ENCODE results near the gene RAB22A. TPM values are rescaled to one million over a fixed set of nuclear protein-coding genes. Genes with fewer than 3 reads are reported as not detected.

The RAB22A gene
- total and polyA plus RNA-seq, 9 of the 15 experiments (the other 6 are each of a cell fraction or from before 2014, with no cell fraction given) = 1.1 to 8.0 (median 6.7) TPM

DNA sequence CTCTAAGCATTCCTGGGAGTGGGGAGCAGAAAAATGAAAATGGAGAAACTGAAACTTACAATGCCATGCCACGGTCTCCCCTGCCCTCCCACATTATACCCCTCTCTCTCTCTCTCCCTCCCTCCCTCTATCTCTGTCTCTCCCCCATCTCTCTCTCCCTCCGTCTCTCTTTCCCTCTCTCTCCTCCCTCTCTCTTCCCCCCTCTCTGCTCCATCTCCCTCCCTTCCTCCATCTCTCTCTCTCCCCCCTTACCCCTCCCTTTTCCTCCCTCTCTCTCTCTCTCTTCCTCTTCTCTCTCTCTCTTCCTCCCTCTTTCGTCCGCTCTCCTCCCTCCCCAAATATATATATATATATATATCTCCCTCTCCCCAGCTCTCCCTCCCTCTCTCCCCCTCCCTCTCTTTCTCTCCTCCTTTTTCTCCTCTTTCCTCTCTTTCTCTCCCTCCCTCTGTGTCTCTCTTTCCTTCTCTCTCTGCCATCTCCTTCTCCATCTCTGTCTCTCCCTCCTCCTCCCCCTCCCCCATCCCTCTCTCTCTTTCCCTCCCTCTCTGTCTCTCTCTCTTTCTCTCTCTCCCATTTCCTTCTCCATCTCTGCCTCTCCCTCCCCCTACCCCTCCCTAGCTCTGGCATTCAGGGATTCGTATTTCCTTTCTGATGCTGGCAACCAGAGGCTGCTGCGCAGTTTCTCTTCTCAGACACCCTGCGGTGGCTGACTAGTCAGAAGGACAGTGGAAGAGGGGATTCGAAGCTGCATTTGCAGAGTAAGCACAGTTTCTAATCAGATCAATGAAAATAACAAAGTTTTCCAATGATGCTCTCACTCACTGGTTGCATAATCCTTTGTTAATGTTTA, 65.6 kb downstream of the RAB22A start (continued):
- TF ChIP-seq, protein P1, sequence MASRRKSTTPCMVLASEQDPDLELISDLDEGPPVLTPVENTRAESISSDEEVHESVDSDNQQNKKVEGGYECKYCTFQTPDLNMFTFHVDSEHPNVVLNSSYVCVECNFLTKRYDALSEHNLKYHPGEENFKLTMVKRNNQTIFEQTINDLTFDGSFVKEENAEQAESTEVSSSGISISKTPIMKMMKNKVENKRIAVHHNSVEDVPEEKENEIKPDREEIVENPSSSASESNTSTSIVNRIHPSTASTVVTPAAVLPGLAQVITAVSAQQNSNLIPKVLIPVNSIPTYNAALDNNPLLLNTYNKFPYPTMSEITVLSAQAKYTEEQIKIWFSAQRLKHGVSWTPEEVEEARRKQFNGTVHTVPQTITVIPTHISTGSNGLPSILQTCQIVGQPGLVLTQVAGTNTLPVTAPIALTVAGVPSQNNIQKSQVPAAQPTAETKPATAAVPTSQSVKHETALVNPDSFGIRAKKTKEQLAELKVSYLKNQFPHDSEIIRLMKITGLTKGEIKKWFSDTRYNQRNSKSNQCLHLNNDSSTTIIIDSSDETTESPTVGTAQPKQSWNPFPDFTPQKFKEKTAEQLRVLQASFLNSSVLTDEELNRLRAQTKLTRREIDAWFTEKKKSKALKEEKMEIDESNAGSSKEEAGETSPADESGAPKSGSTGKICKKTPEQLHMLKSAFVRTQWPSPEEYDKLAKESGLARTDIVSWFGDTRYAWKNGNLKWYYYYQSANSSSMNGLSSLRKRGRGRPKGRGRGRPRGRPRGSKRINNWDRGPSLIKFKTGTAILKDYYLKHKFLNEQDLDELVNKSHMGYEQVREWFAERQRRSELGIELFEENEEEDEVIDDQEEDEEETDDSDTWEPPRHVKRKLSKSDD (conservative IDR thresholded peaks at IDR 0.05; ENCODE audit: low read length) = no peak
- TF ChIP-seq MEF2D (tag; conservative IDR thresholded peaks at IDR 0.05; ENCODE audit: low read depth) = 0 out of 2 replicates have a peak, but pooled peaks have one; percentile 26
- peak; percentile 43; the same call in 1 of the 2 replicates for TF ChIP-seq ELF4 (CRISPR knock-in tag; IDR thresholded peaks at IDR 0.05)

DNA sequence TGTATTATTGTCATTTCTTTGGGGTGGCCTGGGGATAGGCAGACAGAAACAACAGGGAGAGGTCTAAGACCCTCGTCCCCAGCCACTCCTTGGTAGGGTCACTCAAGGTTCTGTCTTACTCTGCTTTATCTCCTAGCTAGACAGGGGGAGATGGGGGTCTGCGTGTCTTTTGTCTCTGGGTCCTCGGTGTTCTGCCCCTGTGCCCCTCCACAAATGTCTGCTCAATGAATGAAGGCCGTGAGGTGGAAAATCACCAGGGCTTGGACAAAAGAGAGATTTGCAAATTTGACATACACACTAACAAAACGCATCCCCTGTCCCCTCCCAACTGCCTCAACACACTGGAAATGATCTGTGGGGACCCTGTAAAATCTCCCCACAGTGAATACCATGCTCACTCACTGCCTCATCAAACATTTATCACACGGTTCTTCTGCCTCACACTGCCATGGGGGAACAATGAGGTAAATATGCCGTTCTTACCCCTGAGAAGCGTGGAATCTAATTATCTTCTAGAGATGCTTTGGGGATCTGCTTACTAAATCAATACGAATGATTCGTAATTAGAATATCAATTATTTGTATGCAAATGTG, 66.3 kb downstream of the RAB22A start:
- no peak for TF ChIP-seq PURB (CRISPR knock-in tag; IDR thresholded peaks at IDR 0.05; ENCODE audit: low read depth)
- no peak for TF ChIP-seq ZNF408 (CRISPR knock-in tag; IDR thresholded peaks at IDR 0.05; ENCODE audit: low read depth)
- TF ChIP-seq HSF4 (CRISPR knock-in tag; IDR thresholded peaks at IDR 0.05; ENCODE audit: borderline replicate concordance) = no peak
- no peak for TF ChIP-seq SUPT5H (IDR thresholded peaks at IDR 0.05)
- no peak for TF ChIP-seq RBBP5 (IDR thresholded peaks at IDR 0.05; ENCODE audit: borderline replicate concordance, insufficient read depth, low read length, poor library complexity, severe bottlenecking)
- no peak for TF ChIP-seq HMGN3 (IDR thresholded peaks at IDR 0.05; ENCODE audit: borderline replicate concordance, extremely low read depth, insufficient read length, low read depth, low read length)
- no peak for TF ChIP-seq ELF4 (CRISPR knock-in tag; IDR thresholded peaks at IDR 0.05)
- TF ChIP-seq, protein P2, sequence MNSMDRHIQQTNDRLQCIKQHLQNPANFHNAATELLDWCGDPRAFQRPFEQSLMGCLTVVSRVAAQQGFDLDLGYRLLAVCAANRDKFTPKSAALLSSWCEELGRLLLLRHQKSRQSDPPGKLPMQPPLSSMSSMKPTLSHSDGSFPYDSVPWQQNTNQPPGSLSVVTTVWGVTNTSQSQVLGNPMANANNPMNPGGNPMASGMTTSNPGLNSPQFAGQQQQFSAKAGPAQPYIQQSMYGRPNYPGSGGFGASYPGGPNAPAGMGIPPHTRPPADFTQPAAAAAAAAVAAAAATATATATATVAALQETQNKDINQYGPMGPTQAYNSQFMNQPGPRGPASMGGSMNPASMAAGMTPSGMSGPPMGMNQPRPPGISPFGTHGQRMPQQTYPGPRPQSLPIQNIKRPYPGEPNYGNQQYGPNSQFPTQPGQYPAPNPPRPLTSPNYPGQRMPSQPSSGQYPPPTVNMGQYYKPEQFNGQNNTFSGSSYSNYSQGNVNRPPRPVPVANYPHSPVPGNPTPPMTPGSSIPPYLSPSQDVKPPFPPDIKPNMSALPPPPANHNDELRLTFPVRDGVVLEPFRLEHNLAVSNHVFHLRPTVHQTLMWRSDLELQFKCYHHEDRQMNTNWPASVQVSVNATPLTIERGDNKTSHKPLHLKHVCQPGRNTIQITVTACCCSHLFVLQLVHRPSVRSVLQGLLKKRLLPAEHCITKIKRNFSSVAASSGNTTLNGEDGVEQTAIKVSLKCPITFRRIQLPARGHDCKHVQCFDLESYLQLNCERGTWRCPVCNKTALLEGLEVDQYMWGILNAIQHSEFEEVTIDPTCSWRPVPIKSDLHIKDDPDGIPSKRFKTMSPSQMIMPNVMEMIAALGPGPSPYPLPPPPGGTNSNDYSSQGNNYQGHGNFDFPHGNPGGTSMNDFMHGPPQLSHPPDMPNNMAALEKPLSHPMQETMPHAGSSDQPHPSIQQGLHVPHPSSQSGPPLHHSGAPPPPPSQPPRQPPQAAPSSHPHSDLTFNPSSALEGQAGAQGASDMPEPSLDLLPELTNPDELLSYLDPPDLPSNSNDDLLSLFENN (IDR thresholded peaks at IDR 0.05; ENCODE audit: low read depth in 2 of 2, low read length in 2 of 2) = no peak
- H3K27ac ChIP-seq (ENCODE audit: extremely low read depth, low read depth, low read length) = no peak overlapping the region
- H4K20me1 ChIP-seq (replicated peaks; ENCODE audit: control insufficient read depth, insufficient read depth, low read length) = no peaks in the 10 kb centered on the region
- no peak overlapping the region for H3K9ac ChIP-seq (ENCODE audit: insufficient read depth in 1 of 2, low read depth in 2 of 2, low read length in 2 of 2)
- ATAC-seq (no peak), FAIRE-seq (no peak), DNase-seq (ENCODE audit: extremely low read depth in 1 of 4, low spot score in 3 of 4) (no peak)
- intact Hi-C loops (cut with micrococcal nuclease) = no loop called here
- in situ Hi-C loops (cut with MboI) = no loop called here
- ChIA-PET CTCF (ENCODE audit: low intra/inter-chr PET ratio) (no interaction called here), POLR2A (interaction anchor here (0.7 to 1.4 kb wide), 2 partner anchors 14 to 17 kb away, joined by 3 to 5 read pairs; partner anchors contain the start of gene VAPB)
- peaks cover 8 to 12% of the 10 kb centered on the region in 2 experiments for H3K4me1 ChIP-seq (replicated peaks in 1 of 2; ENCODE audit: control insufficient read depth in 2 of 2, insufficient read depth in 2 of 2, low read length in 2 of 2)
- no peaks in the 10 kb centered on the region for H3K36me3 ChIP-seq (ENCODE audit: control insufficient read depth, insufficient read depth, low read length)
- H3K9me1 ChIP-seq (ENCODE audit: control insufficient read depth, insufficient read depth, low read length) = no peaks in the 10 kb centered on the region
- 54% methylated on average over 10 of the region's 10 CpGs for WGBS (ENCODE audit: insufficient coverage, low coverage, missing lambda C conversion rate)
- H3K9me3 ChIP-seq (replicated peaks; ENCODE audit: control insufficient read depth, insufficient read depth, low read depth, low read length) = no peaks in the 10 kb centered on the region
- no peak overlapping the region for H3K4me3 ChIP-seq
- H3K79me2 ChIP-seq (ENCODE audit: control insufficient read depth, insufficient read depth, low read length) = no peaks in the 10 kb centered on the region
- H2AFZ ChIP-seq (ENCODE audit: low read depth, low read length) = 0 out of 2 replicates have a peak overlapping the region, but pooled peaks have one; percentile 4
- no peak overlapping the region for H3K4me2 ChIP-seq (ENCODE audit: insufficient read depth, low read length)
- BruUV-seq (replicated peaks) = no TSS peak
- H3K27me3 ChIP-seq (ENCODE audit: control insufficient read depth in 2 of 2, insufficient read depth in 2 of 2, low read length in 2 of 2) = no peaks in the 10 kb centered on the region
